Neural crest cell (in vitro differentiated cells): Measurements from ENCODE around the gene DNAH11. TPM values are rescaled to one million over a fixed set of nuclear protein-coding genes. Genes with fewer than 3 reads are reported as not detected.
"Not testable (repeated sequence)": the region's sequence is repeated elsewhere in the genome, so short reads cannot be mapped to it uniquely, and the experiment has no call there.

Experiments used
- DNase-seq: peaks from one replicate; pipeline ENCODE4 v3.0.0; 2021; ENCODE audit warnings: low read depth, mixed read lengths, low spot score
- H3K27ac Mint-ChIP-seq: one replicate; pipeline ENCODE4 v1.8.0; 2021; ENCODE audit warnings: mild to moderate bottlenecking, mixed read lengths; ENCODE audit not compliant: unreplicated experiment
- H3K27me3 Mint-ChIP-seq: 2 replicates; pipeline ENCODE4 v1.8.0; 2021; ENCODE audit warnings: low read depth, mild to moderate bottlenecking, mixed read lengths
- H3K36me3 Mint-ChIP-seq: 2 replicates; pipeline ENCODE4 v1.8.0; 2021; ENCODE audit warnings: low read depth, mild to moderate bottlenecking, mixed read lengths
- H3K4me1 Mint-ChIP-seq: 2 replicates; pipeline ENCODE4 v1.8.0; 2021; ENCODE audit warnings: mixed read lengths
- H3K4me3 Mint-ChIP-seq: one replicate; pipeline ENCODE4 v1.8.0; 2021; ENCODE audit warnings: mild to moderate bottlenecking, mixed read lengths
- H3K9me3 Mint-ChIP-seq: 2 replicates; pipeline ENCODE4 v1.8.0; 2021; ENCODE audit warnings: mixed read lengths
- CTCF ChIP-seq: fragments of 200-600 bp; sonication (generic); conservative IDR thresholded peaks from 2 replicates; pipeline ENCODE4 v1.5.0; 2021; ENCODE audit warnings: antibody characterized with exemption, mild to moderate bottlenecking
- total RNA-seq: library from RNA; stranded (reverse); gene quantifications from 2 replicates; pipeline ENCODE4 v1.2.1, GENCODE V29; 2021

The DNAH11 gene
- total RNA-seq, 1 donor from 2014 or later = 0.63 TPM

GRCh38 chr7:21724562-21724961 is 181.7 kb downstream of the DNAH11 start:
- no peak for TF ChIP-seq CTCF
- H3K36me3 Mint-ChIP-seq = peaks cover 4% of the 10 kb centered on the region

GRCh38 chr7:21730399-21730798 is 187.6 kb downstream of the DNAH11 start:
- Mint-ChIP-seq H3K4me1 (no peaks in the 10 kb centered on the region), H3K27ac (no peak overlapping the region), H3K36me3 (peaks cover 4% of the 10 kb centered on the region), H3K9me3 (peaks cover 4% of the 10 kb centered on the region), H3K4me3 (no peak overlapping the region), H3K27me3 (no peaks in the 10 kb centered on the region)
- DNase-seq = no peak
- no peak for TF ChIP-seq CTCF

More at GRCh38 chr7:21724562-21724961, 181.7 kb downstream of the DNAH11 start:
- Mint-ChIP-seq H3K27me3 (no peaks in the 10 kb centered on the region), H3K4me3 (no peak overlapping the region), H3K27ac (no peak overlapping the region), H3K9me3 (peaks cover 8% of the 10 kb centered on the region), H3K4me1 (no peaks in the 10 kb centered on the region)
- DNase-seq = no peak

- Mint-ChIP-seq H3K27ac (no peak overlapping the region), H3K9me3 (peaks cover 4% of the 10 kb centered on the region), H3K4me1 (no peaks in the 10 kb centered on the region), H3K27me3 (no peaks in the 10 kb centered on the region), H3K36me3 (peaks cover 4% of the 10 kb centered on the region), H3K4me3 (no peak overlapping the region)
- TF ChIP-seq CTCF = no peak
- DNase-seq = no peak
Observed at GRCh38 chr7:21731977-21732376, 189.1 kb downstream of the DNAH11 start.

GRCh38 chr7:21732956-21733355 is 190.1 kb downstream of the DNAH11 start:
- H3K9me3 Mint-ChIP-seq, H3K4me1 Mint-ChIP-seq, H3K27me3 Mint-ChIP-seq, H3K4me3 Mint-ChIP-seq, H3K36me3 Mint-ChIP-seq, H3K27ac Mint-ChIP-seq, DNase-seq: not testable (repeated sequence)

GRCh38 chr7:21733837-21734236 is 191.0 kb downstream of the DNAH11 start:
- Mint-ChIP-seq H3K4me1 (no peaks in the 10 kb centered on the region), H3K36me3 (no peaks in the 10 kb centered on the region), H3K27ac (no peak overlapping the region), H3K9me3 (no peaks in the 10 kb centered on the region), H3K27me3 (no peaks in the 10 kb centered on the region), H3K4me3 (no peak overlapping the region)
- no peak for TF ChIP-seq CTCF
- no peak for DNase-seq

- H3K36me3 Mint-ChIP-seq = no peaks in the 10 kb centered on the region
- H3K9me3 Mint-ChIP-seq = no peaks in the 10 kb centered on the region
- no peaks in the 10 kb centered on the region for H3K27me3 Mint-ChIP-seq
- H3K4me3 Mint-ChIP-seq = no peak overlapping the region
- no peak for TF ChIP-seq CTCF
- no peak overlapping the region for H3K27ac Mint-ChIP-seq
- H3K4me1 Mint-ChIP-seq = no peaks in the 10 kb centered on the region
- DNase-seq = no peak
Observed at GRCh38 chr7:21743493-21743892, 200.7 kb downstream of the DNAH11 start.
